ENCODE results near the gene NOL4L. TPM values are rescaled to one million over a fixed set of nuclear protein-coding genes. Genes with fewer than 3 reads are reported as not detected.

The NOL4L gene
- total and polyA plus RNA-seq, 7 donors = 0.61 to 2.7 (median 1.3) TPM

DNA sequence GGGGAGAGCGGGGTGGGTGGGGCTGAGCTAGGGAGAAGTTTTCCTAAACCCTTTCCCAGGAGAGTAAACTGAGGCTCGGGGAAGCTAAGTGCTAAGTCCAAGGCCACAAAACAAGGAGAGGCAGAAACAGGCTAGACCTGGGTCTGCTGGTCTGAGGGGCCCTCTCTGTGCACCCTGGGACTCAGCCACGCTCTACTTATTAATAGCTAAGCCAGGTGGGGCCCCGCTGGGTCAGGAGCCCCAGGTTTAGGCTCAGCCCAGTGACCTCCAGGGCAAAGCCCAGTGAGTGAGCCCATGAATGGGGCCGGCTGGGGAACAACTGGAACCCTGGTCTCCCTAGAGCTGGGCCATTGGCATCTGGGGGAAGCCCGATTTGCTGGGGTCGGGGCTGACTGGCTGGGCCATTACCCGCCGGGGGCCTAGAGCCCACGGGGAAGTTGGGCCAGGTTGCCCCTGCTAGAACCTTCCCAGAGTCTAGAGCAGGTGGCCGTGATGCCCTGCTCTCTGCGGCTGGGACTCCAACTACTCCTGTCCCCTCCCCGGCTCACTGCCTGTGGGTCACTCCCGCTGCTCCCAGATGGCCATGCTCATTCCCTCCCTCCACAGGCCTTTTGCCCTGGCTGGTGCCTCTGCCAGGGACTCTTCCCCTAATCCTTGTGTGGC is 24.1 kb upstream of the NOL4L start:
- ATAC-seq (no peak), DNase-seq (no peak)
- WGBS, 3 donors = 72 to 85% (median 79%) methylated on average over 14 of the region's 14 CpGs
- peaks cover 0 to 2% (median 0%) of the 10 kb centered on the region in 3 donors for H3K27me3 ChIP-seq (ENCODE audit: insufficient read depth in 3 of 3, low read length in 2 of 3)
- H3K4me3 ChIP-seq = no peak overlapping the region
- H3K4me1 ChIP-seq = peaks cover 2% of the 10 kb centered on the region
- no peaks in the 10 kb centered on the region for H3K9me3 ChIP-seq
- H3K36me3 ChIP-seq (ENCODE audit: insufficient read depth in 1 of 2, low read depth in 1 of 2) = no peaks in the 10 kb centered on the region
- TF ChIP-seq, protein P1, sequence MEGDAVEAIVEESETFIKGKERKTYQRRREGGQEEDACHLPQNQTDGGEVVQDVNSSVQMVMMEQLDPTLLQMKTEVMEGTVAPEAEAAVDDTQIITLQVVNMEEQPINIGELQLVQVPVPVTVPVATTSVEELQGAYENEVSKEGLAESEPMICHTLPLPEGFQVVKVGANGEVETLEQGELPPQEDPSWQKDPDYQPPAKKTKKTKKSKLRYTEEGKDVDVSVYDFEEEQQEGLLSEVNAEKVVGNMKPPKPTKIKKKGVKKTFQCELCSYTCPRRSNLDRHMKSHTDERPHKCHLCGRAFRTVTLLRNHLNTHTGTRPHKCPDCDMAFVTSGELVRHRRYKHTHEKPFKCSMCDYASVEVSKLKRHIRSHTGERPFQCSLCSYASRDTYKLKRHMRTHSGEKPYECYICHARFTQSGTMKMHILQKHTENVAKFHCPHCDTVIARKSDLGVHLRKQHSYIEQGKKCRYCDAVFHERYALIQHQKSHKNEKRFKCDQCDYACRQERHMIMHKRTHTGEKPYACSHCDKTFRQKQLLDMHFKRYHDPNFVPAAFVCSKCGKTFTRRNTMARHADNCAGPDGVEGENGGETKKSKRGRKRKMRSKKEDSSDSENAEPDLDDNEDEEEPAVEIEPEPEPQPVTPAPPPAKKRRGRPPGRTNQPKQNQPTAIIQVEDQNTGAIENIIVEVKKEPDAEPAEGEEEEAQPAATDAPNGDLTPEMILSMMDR (IDR thresholded peaks at IDR 0.05) = no peak
- H3K27ac ChIP-seq = no peak overlapping the region
- intact Hi-C loops (cut with DNase I) = no loop called here

DNA sequence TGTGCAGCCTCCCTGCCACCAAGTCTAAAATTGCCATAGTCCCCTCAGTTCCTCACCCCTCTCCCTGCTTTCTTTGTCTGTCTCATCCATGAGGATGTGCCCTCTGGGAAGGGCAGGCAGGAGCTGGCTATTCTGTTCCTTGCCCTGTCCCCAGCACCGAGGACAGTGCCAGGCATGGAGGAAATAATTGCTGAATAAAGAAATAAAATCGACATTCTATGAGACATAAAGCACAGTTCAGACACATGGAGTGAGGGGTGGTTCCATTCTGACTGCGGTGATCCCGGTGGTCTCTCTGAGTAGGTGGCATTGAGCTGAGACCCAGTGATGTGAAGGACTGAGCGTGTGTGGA is 23.5 kb upstream of the NOL4L start:
- no peaks in the 10 kb centered on the region for H3K36me3 ChIP-seq (ENCODE audit: insufficient read depth in 1 of 2, low read depth in 1 of 2)
- TF ChIP-seq, protein P1 (IDR thresholded peaks at IDR 0.05) = no peak
- peaks cover 2% of the 10 kb centered on the region for H3K4me1 ChIP-seq
- no peaks in the 10 kb centered on the region for H3K9me3 ChIP-seq
- no peak overlapping the region for H3K27ac ChIP-seq
- no peak overlapping the region for H3K4me3 ChIP-seq
- intact Hi-C loops (cut with DNase I) = no loop called here
- H3K27me3 ChIP-seq (ENCODE audit: insufficient read depth in 3 of 3, low read length in 2 of 3) = peaks cover 0 to under 1% (median 0%) of the 10 kb centered on the region in 3 donors
- DNase-seq = no peak
- ATAC-seq = no peak
- 79 to 80% (median 80%) methylated on average over 5 of the region's 5 CpGs for WGBS, 3 donors

DNA sequence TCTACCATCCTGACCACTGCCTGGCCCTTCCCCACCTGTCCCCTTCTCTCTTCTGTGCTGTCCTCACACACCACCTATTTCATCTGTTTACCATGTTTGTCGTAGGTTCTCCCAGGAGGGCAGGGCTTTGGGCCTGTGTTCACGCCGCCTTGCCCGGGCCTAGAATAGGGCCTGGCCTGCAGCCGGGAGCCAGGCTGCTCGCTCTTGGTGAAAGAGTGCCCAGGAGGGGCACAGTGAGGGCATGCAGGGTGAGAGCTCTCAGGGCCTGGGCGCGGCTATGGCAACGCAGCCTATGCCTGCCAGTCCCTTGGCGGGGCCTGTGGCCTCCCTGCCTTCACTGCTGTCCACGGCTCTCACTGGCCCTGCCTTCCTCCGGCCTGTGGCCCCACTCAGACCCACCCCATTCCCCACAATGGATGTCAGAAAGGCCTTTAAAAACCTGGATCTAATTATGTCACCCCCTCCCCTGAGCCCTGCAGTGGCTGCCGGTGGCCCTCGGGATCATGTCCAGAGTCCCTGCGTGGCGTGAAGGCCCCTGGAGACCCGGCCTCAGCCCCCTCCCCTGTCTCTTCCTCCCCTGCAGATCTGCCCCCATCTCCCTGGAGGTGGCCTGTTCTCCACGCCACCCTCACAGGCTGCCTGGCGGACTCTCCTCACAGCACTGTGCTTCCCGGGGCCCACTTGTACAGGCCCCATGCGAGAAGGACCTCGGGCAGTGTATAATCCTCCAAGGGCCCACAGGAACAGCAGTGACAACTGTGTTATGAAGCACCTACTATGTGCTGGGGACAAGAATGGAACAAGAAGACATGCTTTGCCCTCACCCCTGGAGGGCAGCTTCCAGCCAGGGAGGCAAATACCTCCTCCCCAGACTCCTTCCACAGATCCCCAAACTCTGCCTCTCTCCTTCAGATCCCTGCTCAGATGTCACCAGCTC is 22.9 kb upstream of the NOL4L start:
- TF ChIP-seq, protein P1 (IDR thresholded peaks at IDR 0.05) = no peak
- Histone ChIP-seq H3K27ac (no peak overlapping the region), H3K4me1 (peaks cover 2% of the 10 kb centered on the region), H3K27me3 (ENCODE audit: insufficient read depth in 3 of 3, low read length in 2 of 3) (no peaks in the 10 kb centered on the region), H3K36me3 (ENCODE audit: insufficient read depth in 1 of 2, low read depth in 1 of 2) (no peaks in the 10 kb centered on the region), H3K9me3 (no peaks in the 10 kb centered on the region), H3K4me3 (no peak overlapping the region)
- intact Hi-C loops (cut with DNase I) = no loop called here
- 44 to 52% (median 51%) methylated on average over 22 of the region's 22 CpGs for WGBS, 3 donors
- ATAC-seq (peak; percentile 43 to 71 (median 64)), DNase-seq (no peak)

DNA sequence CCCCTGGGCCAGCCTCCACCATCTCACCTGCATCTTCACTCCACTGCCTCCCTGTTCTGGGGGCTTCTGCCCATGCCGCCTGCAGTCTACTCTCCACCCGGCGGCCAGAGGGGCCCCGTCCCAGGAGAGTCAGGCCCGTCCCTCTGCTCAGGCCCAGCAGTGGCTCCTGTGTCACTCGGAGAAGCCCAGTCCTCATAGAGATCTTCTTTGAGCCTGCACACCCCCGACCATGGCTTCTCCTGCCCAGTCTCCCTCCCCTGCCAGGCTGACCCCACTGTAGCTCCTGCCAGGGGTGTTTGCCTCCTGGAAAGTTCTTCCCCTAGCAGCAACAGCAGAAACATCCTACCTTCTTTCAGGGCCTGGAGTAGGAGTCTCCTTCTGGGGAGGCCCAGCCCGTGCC is 22.2 kb upstream of the NOL4L start:
- H3K27me3 ChIP-seq (ENCODE audit: insufficient read depth in 3 of 3, low read length in 2 of 3) = no peaks in the 10 kb centered on the region
- H3K27ac ChIP-seq = no peak overlapping the region
- intact Hi-C loops (cut with DNase I) = no loop called here
- H3K4me3 ChIP-seq = no peak overlapping the region
- H3K36me3 ChIP-seq (ENCODE audit: insufficient read depth in 1 of 2, low read depth in 1 of 2) = no peaks in the 10 kb centered on the region
- no peaks in the 10 kb centered on the region for H3K9me3 ChIP-seq
- peaks cover 2% of the 10 kb centered on the region for H3K4me1 ChIP-seq
- TF ChIP-seq, protein P1 (IDR thresholded peaks at IDR 0.05) = no peak
- ATAC-seq (no peak), DNase-seq (no peak)
- WGBS, 3 donors = 78 to 82% (median 81%) methylated on average over 8 of the region's 8 CpGs
